ENCODE measurements around the gene C2orf68. TPM values are rescaled to one million over a fixed set of nuclear protein-coding genes. Genes with fewer than 3 reads are reported as not detected.
A peak's percentile ranks its signal among the peaks of the same experiment; 100 is the strongest.

The C2orf68 gene
- total and polyA plus RNA-seq, 2 donors (not counting 1 experiment from before 2014, with no cell fraction given): 30.5 to 82.4 TPM

DNA sequence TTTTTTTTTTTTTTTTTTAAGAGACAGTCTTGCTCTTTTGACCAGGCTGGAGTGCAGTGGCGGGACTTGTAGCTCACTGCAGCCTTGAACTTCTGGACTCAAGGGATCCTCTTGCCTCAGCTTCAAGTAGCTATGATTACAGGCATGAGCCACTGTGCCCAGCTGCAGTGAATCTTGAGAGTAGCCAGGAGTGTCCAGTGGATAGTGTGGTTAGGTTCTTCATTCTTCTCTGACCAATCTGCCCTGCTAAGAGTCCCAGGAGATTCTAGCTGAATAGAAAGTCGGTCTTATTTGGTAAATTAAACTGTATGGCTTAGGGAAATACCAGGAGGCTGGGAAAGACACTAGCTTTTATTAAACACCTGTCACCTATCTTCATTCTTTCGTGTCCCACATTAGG, 19.4 kb upstream of the C2orf68 start:
- Mint-ChIP-seq H3K4me1 (peaks cover 10% of the 10 kb centered on the region), H3K27me3 (no peaks in the 10 kb centered on the region), H3K9me3 (ENCODE audit: insufficient read depth) (no peaks in the 10 kb centered on the region), H3K4me3 (no peak overlapping the region), H3K27ac (no peak overlapping the region)
- Histone ChIP-seq H3K79me2 (ENCODE audit: control insufficient read depth, insufficient read depth, low read length) (peaks cover 25% of the 10 kb centered on the region), H3K4me2 (replicated peaks; ENCODE audit: low read depth, low read length, poor library complexity, severe bottlenecking) (no peak overlapping the region), H3K4me3 (ENCODE audit: control extremely low read depth in 1 of 5, extremely low read depth in 1 of 5, insufficient read depth in 1 of 5, low read depth in 2 of 5, low read length in 4 of 5) (no peak overlapping the region), H3K36me3 (replicated peaks in 1 of 2; ENCODE audit: control extremely low read depth in 1 of 2, control insufficient read depth in 1 of 2, extremely low read depth in 1 of 2, insufficient read depth in 2 of 2, low read length in 1 of 2) (peaks cover 10 to 81% of the 10 kb centered on the region in 2 experiments), H3K4me1 (ENCODE audit: control insufficient read depth in 2 of 2, insufficient read depth in 2 of 2, low read length in 2 of 2) (peaks cover 7% of the 10 kb centered on the region in 2 donors), H4K20me1 (ENCODE audit: control insufficient read depth, insufficient read depth, low read length, poor library complexity, severe bottlenecking) (peaks cover 5% of the 10 kb centered on the region), H3K9ac (ENCODE audit: low read length) (no peak overlapping the region), H3K27ac (ENCODE audit: low read length in 2 of 2) (no peak overlapping the region), H2AFZ (ENCODE audit: insufficient read depth, low read depth, low read length, poor library complexity, severe bottlenecking) (no peak overlapping the region), H3K27me3 (replicated peaks in 1 of 4; ENCODE audit: control extremely low read depth in 1 of 4, control insufficient read depth in 3 of 4, insufficient read depth in 4 of 4, low read length in 3 of 4) (no peaks in the 10 kb centered on the region), H3K9me3 (ENCODE audit: control extremely low read depth in 1 of 3, control insufficient read depth in 2 of 3, insufficient read depth in 1 of 3, low read length in 2 of 3) (no peaks in the 10 kb centered on the region)
- ChIA-PET CTCF (interaction anchor here (1.1 to 1.7 kb wide), 4 partner anchors 8 to 80 kb away, joined by 3 to 7 read pairs (median 4); no protein-coding TSS in a partner anchor), POLR2A (no interaction called here)
- ATAC-seq (ENCODE audit: low read depth) (no peak), DNase-seq (no peak)
- TF ChIP-seq, protein P1, sequence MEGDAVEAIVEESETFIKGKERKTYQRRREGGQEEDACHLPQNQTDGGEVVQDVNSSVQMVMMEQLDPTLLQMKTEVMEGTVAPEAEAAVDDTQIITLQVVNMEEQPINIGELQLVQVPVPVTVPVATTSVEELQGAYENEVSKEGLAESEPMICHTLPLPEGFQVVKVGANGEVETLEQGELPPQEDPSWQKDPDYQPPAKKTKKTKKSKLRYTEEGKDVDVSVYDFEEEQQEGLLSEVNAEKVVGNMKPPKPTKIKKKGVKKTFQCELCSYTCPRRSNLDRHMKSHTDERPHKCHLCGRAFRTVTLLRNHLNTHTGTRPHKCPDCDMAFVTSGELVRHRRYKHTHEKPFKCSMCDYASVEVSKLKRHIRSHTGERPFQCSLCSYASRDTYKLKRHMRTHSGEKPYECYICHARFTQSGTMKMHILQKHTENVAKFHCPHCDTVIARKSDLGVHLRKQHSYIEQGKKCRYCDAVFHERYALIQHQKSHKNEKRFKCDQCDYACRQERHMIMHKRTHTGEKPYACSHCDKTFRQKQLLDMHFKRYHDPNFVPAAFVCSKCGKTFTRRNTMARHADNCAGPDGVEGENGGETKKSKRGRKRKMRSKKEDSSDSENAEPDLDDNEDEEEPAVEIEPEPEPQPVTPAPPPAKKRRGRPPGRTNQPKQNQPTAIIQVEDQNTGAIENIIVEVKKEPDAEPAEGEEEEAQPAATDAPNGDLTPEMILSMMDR (IDR thresholded peaks at IDR 0.05): no peak
- no peak for TF ChIP-seq EZH2 (IDR thresholded peaks at IDR 0.05; ENCODE audit: borderline replicate concordance, insufficient read depth, low read depth, low read length, poor library complexity, severe bottlenecking)
- no CpG with 5 or more reads among the region's 3 CpGs for WGBS (ENCODE audit: insufficient coverage)
- intact Hi-C loops (cut with micrococcal nuclease): no loop called here

DNA sequence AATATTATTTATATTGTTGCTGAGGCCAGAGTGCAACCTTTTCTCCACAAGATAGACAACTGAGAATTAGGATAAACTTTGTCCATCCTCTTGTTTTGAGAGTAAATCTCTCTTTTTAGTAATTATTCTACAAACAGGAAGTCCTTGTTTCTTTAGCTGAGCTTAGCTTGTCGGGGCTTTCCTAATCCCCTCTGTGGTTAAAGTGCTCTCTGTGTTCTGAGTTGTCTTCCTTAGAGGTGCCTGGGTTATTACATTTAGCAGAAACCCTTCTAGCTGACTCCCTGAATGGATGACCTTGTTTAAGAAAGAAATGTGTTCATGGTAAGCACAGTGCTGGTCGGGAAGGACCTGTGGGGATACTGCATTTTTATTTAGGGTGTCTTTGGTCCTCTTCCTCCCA, 16.8 kb upstream of the C2orf68 start:
- no peak for TF ChIP-seq EZH2 (IDR thresholded peaks at IDR 0.05; ENCODE audit: borderline replicate concordance, insufficient read depth, low read depth, low read length, poor library complexity, severe bottlenecking)
- TF ChIP-seq, protein P1 (IDR thresholded peaks at IDR 0.05): no peak
- Mint-ChIP-seq H3K9me3 (ENCODE audit: insufficient read depth) (no peaks in the 10 kb centered on the region), H3K27ac (peak overlapping the region; percentile 66), H3K4me3 (no peak overlapping the region), H3K4me1 (peaks cover 10% of the 10 kb centered on the region), H3K27me3 (no peaks in the 10 kb centered on the region)
- Histone ChIP-seq H3K4me1 (ENCODE audit: control insufficient read depth in 2 of 2, insufficient read depth in 2 of 2, low read length in 2 of 2) (peaks cover 7% of the 10 kb centered on the region in 2 donors), H3K9ac (ENCODE audit: low read length) (peak overlapping the region; percentile 4), H3K36me3 (replicated peaks in 1 of 2; ENCODE audit: control extremely low read depth in 1 of 2, control insufficient read depth in 1 of 2, extremely low read depth in 1 of 2, insufficient read depth in 2 of 2, low read length in 1 of 2) (peaks cover 5 to 86% of the 10 kb centered on the region in 2 experiments), H3K27ac (ENCODE audit: low read length in 2 of 2) (peak overlapping the region in 1 of 2 donors; percentile 67), H2AFZ (ENCODE audit: insufficient read depth, low read depth, low read length, poor library complexity, severe bottlenecking) (no peak overlapping the region), H3K79me2 (ENCODE audit: control insufficient read depth, insufficient read depth, low read length) (peaks cover 18% of the 10 kb centered on the region), H3K4me2 (replicated peaks; ENCODE audit: low read depth, low read length, poor library complexity, severe bottlenecking) (peak overlapping the region; percentile 29), H3K9me3 (ENCODE audit: control extremely low read depth in 1 of 3, control insufficient read depth in 2 of 3, insufficient read depth in 1 of 3, low read length in 2 of 3) (no peaks in the 10 kb centered on the region), H3K27me3 (replicated peaks in 1 of 4; ENCODE audit: control extremely low read depth in 1 of 4, control insufficient read depth in 3 of 4, insufficient read depth in 4 of 4, low read length in 3 of 4) (no peaks in the 10 kb centered on the region), H4K20me1 (ENCODE audit: control insufficient read depth, insufficient read depth, low read length, poor library complexity, severe bottlenecking) (peaks cover 3% of the 10 kb centered on the region), H3K4me3 (ENCODE audit: control extremely low read depth in 1 of 5, extremely low read depth in 1 of 5, insufficient read depth in 1 of 5, low read depth in 2 of 5, low read length in 4 of 5) (no peak overlapping the region)
- DNase-seq: peak; percentile 32
- WGBS (ENCODE audit: insufficient coverage): 75% methylated on average over 1 of the region's 2 CpGs
- ChIA-PET CTCF (interaction anchor here (1.2 to 2.6 kb wide), 2 partner anchors 9 to 77 kb away, joined by 3 to 12 read pairs; no protein-coding TSS in a partner anchor), POLR2A (no interaction called here)
- intact Hi-C loops (cut with micrococcal nuclease): no loop called here
- peak; percentile 67 for ATAC-seq (ENCODE audit: low read depth)

All from B cell (primary cell).